ENCODE measurements around the gene VTI1A. TPM values are rescaled to one million over a fixed set of nuclear protein-coding genes. Genes with fewer than 3 reads are reported as not detected.
A peak's percentile ranks its signal among the peaks of the same experiment; 100 is the strongest.

VTI1A gene
- total and polyA plus RNA-seq, 2 of the 4 experiments (the other 2 are of a cell fraction), result 9.7 to 24.9 TPM

DNA sequence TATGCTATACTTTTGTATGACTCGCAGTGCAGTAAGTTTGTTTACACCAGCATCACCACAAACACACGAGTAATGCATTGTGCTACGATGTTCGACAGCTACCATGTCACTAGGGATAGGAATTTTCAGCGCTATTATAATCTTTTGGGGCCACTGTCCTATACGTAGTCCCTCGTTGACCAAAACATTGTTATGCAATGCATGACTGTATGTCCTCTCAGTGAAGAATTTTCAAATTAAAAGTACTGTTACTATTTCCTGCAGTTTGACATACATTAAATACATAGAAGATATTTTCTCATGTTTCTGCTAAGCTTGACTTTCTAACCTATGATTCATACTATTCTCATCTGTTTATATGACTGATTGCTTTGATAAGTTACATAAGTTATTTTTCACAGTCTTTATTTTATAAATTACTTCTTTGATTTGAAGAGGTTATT, 203.6 kb downstream of the VTI1A start:
- no peak overlapping the region for H2AFZ ChIP-seq (replicated peaks; ENCODE audit: low read length, poor library complexity)
- H3K79me1 ChIP-seq (ENCODE audit: low read depth in 1 of 2, low read length in 2 of 2), result peaks cover 0 to 8% of the 10 kb centered on the region in 2 experiments; a peak in 2 of 4 replicates
- no peak overlapping the region for H2BK5ac ChIP-seq (ENCODE audit: low read depth, low read length, poor library complexity, severe bottlenecking)
- intact Hi-C loops (cut with micrococcal nuclease) (no loop called here), dilution Hi-C loops (cut with HindIII; ENCODE audit: low sequenced_read_pairs, unreplicated experiment) (no loop called here), in situ Hi-C loops (cut with MboI; ENCODE audit: low sequenced_read_pairs) (no loop called here)
- no peak overlapping the region for H4K91ac ChIP-seq (ENCODE audit: insufficient read depth, low read depth, low read length)
- H3K9ac ChIP-seq (ENCODE audit: low read depth, low read length), result no peak overlapping the region
- peak; percentile 19 for ATAC-seq (ENCODE audit: low read depth)
- no peak overlapping the region for H4K5ac ChIP-seq (ENCODE audit: low read depth, low read length)
- H3K4me2 ChIP-seq (ENCODE audit: low read depth, low read length), result no peak overlapping the region
- H4K8ac ChIP-seq (ENCODE audit: low read depth in 2 of 2, low read length in 2 of 2), result no peak overlapping the region
- H3K23ac ChIP-seq (ENCODE audit: low read depth, low read length), result no peak overlapping the region
- H4K20me1 ChIP-seq (ENCODE audit: insufficient read depth, low read length), result peaks cover 5% of the 10 kb centered on the region; the same call in 1 of the 2 replicates
- DNase-seq, result peak; percentile 58
- no peak overlapping the region for H3K4me3 ChIP-seq (ENCODE audit: insufficient read depth, low read depth, low read length)
- H3K4me1 ChIP-seq (ENCODE audit: control insufficient read depth, insufficient read depth, low read length), result peaks cover 2% of the 10 kb centered on the region; the same call in 1 of the 2 replicates
- H3K9me3 ChIP-seq (ENCODE audit: control insufficient read depth, insufficient read depth, low read length), result no peaks in the 10 kb centered on the region
- H2AK9ac ChIP-seq (replicated peaks; ENCODE audit: low read depth, low read length, poor library complexity), result no peak overlapping the region
- TF ChIP-seq CHD1 (IDR thresholded peaks at IDR 0.05; ENCODE audit: low read depth, low read length) (no peak), CEBPB (IDR thresholded peaks at IDR 0.05; ENCODE audit: low read depth, low read length) (peak; percentile 47), FOS (IDR thresholded peaks at IDR 0.05; ENCODE audit: low read depth, low read length) (0 out of 2 replicates have a peak, but pooled peaks have one; percentile 2)
- no peak overlapping the region for H3K4ac ChIP-seq (ENCODE audit: low read depth, low read length)
- ChIA-PET POLR2A (ENCODE audit: unreplicated experiment) (no interaction called here), CTCF (no interaction called here)
- no peak overlapping the region for H2BK15ac ChIP-seq (ENCODE audit: low read depth, low read length)
- H3K36me3 ChIP-seq (ENCODE audit: control insufficient read depth, insufficient read depth, low read length), result no peaks in the 10 kb centered on the region
- H2AK5ac ChIP-seq (ENCODE audit: low read depth, low read length), result no peak overlapping the region
- no peak overlapping the region for H3K56ac ChIP-seq (ENCODE audit: extremely low read depth, insufficient read depth, low read length)
- no peak overlapping the region for H3K18ac ChIP-seq (ENCODE audit: low read depth, low read length)
- no peak overlapping the region for H2BK120ac ChIP-seq (ENCODE audit: low read depth, low read length)
- H3K27ac ChIP-seq (ENCODE audit: insufficient read depth, low read length), result no peak overlapping the region
- no TSS peak for BruUV-seq (replicated peaks)
- WGBS, 2 experiments (ENCODE audit: extremely low coverage in 2 of 2, insufficient read length in 1 of 2), result no CpG with 5 or more reads among the region's 7 CpGs
- H3K9me1 ChIP-seq (ENCODE audit: insufficient read depth, low read length), result peaks cover 7% of the 10 kb centered on the region
- no peak overlapping the region for H3K14ac ChIP-seq (replicated peaks; ENCODE audit: low read depth, low read length)
- no peak overlapping the region for H2BK20ac ChIP-seq (ENCODE audit: low read depth, low read length)
- H3K27me3 ChIP-seq (ENCODE audit: control insufficient read depth, insufficient read depth, low read length), result no peaks in the 10 kb centered on the region

Data from IMR-90 (cell line).